ENCODE data around the gene PGR. TPM values are rescaled to one million over a fixed set of nuclear protein-coding genes. Genes with fewer than 3 reads are reported as not detected.

Gene PGR
- total RNA-seq, 4 donors from 2014 or later: 0.89 to 5.4 (median 3.1) TPM

- H3K27ac ChIP-seq: no peak overlapping the region
- intact Hi-C loops (cut with DNase I): no loop called here
- H3K36me3 ChIP-seq: no peaks in the 10 kb centered on the region
- H3K9me3 ChIP-seq: no peaks in the 10 kb centered on the region
- H3K27me3 ChIP-seq: no peaks in the 10 kb centered on the region
- H3K4me3 ChIP-seq (replicated peaks in 1 of 3): no peak overlapping the region
- no peak for TF ChIP-seq POLR2A (IDR thresholded peaks at IDR 0.05)
- no peaks in the 10 kb centered on the region for H3K4me1 ChIP-seq
- DNase-seq: no peak
- WGBS, 2 donors: 80 to 85% methylated on average over 1 of the region's 1 CpG
These were observed 76.1 kb downstream of the PGR start for GRCh38 chr11:101053492-101053891.

DNA sequence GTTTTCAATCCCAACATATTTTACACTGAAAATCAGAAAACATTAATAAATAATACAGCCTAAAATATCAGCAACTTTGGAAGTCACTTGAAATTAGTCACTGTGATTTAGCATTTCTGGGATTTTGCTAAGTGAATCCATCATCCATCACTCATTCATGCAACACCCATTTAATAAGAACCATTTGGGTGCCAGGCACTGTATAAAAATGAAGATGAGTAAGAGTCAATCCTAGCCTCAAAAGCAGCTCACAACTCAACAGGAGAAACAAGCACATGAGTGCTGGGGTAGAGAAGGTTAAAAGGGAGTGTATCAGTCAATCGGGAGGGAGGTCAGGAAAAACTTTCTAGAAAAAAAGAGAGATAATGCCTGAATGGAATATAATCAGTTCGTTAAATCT is 77.9 kb downstream of the PGR start:
- no peak overlapping the region for H3K27ac ChIP-seq
- H3K27me3 ChIP-seq: no peaks in the 10 kb centered on the region
- H3K9me3 ChIP-seq: no peaks in the 10 kb centered on the region
- H3K36me3 ChIP-seq: no peaks in the 10 kb centered on the region
- no peak overlapping the region for H3K4me3 ChIP-seq (replicated peaks in 1 of 3)
- TF ChIP-seq, protein P1, sequence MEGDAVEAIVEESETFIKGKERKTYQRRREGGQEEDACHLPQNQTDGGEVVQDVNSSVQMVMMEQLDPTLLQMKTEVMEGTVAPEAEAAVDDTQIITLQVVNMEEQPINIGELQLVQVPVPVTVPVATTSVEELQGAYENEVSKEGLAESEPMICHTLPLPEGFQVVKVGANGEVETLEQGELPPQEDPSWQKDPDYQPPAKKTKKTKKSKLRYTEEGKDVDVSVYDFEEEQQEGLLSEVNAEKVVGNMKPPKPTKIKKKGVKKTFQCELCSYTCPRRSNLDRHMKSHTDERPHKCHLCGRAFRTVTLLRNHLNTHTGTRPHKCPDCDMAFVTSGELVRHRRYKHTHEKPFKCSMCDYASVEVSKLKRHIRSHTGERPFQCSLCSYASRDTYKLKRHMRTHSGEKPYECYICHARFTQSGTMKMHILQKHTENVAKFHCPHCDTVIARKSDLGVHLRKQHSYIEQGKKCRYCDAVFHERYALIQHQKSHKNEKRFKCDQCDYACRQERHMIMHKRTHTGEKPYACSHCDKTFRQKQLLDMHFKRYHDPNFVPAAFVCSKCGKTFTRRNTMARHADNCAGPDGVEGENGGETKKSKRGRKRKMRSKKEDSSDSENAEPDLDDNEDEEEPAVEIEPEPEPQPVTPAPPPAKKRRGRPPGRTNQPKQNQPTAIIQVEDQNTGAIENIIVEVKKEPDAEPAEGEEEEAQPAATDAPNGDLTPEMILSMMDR (IDR thresholded peaks at IDR 0.05): no peak
- no peak for TF ChIP-seq POLR2A (IDR thresholded peaks at IDR 0.05)
- WGBS, 2 donors: 85 to 87% methylated on average over 2 of the region's 2 CpGs
- intact Hi-C loops (cut with DNase I): no loop called here
- no peaks in the 10 kb centered on the region for H3K4me1 ChIP-seq
- DNase-seq: no peak

DNA sequence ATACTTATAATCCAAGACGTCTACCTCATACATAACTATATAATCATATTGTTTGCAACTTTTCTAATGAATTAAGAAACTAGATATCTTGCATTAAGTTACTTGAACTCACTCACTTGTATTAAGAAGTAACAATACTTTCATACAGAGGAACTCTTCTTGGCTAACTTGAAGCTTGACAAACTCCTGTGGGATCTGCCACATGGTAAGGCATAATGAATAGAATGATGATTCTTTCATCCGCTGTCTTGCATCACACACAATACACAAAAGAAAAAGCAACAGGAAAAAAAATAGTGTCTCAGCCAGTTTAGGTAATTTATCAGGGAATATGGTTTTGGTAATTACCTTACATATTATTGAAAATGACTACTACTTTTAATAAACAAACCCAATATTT is 79.8 kb downstream of the PGR start:
- 89 to 92% methylated on average over 2 of the region's 2 CpGs for WGBS, 2 donors
- intact Hi-C loops (cut with DNase I): no loop called here

GRCh38 chr11:101049123-101049522 is 80.5 kb downstream of the PGR start:
- Histone ChIP-seq H3K27ac (no peak overlapping the region), H3K36me3 (no peaks in the 10 kb centered on the region), H3K4me3 (replicated peaks in 1 of 3) (no peak overlapping the region), H3K9me3 (no peaks in the 10 kb centered on the region), H3K27me3 (no peaks in the 10 kb centered on the region), H3K4me1 (no peaks in the 10 kb centered on the region)
- TF ChIP-seq, protein P1 (IDR thresholded peaks at IDR 0.05): no peak
- TF ChIP-seq POLR2A (IDR thresholded peaks at IDR 0.05): no peak
- DNase-seq: no peak
- WGBS, 2 donors: 68 to 71% methylated on average over 4 of the region's 4 CpGs
- intact Hi-C loops (cut with DNase I): no loop called here

More for the DNA sequence above, 79.8 kb downstream of the PGR start:
- Histone ChIP-seq H3K27ac (no peak overlapping the region), H3K9me3 (no peaks in the 10 kb centered on the region), H3K27me3 (no peaks in the 10 kb centered on the region), H3K36me3 (no peaks in the 10 kb centered on the region), H3K4me3 (replicated peaks in 1 of 3) (no peak overlapping the region), H3K4me1 (no peaks in the 10 kb centered on the region)
- TF ChIP-seq POLR2A (IDR thresholded peaks at IDR 0.05): no peak
- TF ChIP-seq, protein P1 (IDR thresholded peaks at IDR 0.05): no peak
- DNase-seq: no peak

GRCh38 chr11:101048479-101048878 is 81.1 kb downstream of the PGR start:
- no peak for DNase-seq
- intact Hi-C loops (cut with DNase I): no loop called here
- no peaks in the 10 kb centered on the region for H3K27me3 ChIP-seq
- H3K4me1 ChIP-seq: no peaks in the 10 kb centered on the region
- no peaks in the 10 kb centered on the region for H3K36me3 ChIP-seq
- WGBS, 2 donors: 85 to 92% methylated on average over 5 of the region's 5 CpGs
- H3K27ac ChIP-seq: no peak overlapping the region
- no peak overlapping the region for H3K4me3 ChIP-seq (replicated peaks in 1 of 3)
- no peaks in the 10 kb centered on the region for H3K9me3 ChIP-seq
- TF ChIP-seq POLR2A (IDR thresholded peaks at IDR 0.05): no peak
- TF ChIP-seq, protein P1 (IDR thresholded peaks at IDR 0.05): no peak

DNA sequence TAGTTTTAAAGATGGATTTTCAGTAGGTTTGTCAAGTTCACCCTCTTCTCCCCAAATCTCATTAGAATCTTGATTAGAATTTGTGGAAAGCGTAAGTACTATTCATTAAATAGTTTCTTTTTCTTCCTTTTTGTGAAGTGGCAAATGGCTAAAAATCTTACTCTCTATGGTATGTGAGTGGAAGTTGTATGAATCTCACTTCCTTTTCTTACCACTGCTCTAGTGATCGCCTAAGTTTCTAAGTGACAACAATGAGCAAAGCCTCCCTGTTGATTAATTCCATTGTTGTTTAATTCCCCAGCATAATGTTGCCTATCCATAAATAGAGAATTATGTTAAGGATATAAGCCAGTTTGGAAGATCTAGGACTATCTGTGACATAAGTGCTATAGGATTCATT is 82.7 kb downstream of the PGR start:
- intact Hi-C loops (cut with DNase I): no loop called here
- no peak for TF ChIP-seq POLR2A (IDR thresholded peaks at IDR 0.05)
- TF ChIP-seq, protein P1 (IDR thresholded peaks at IDR 0.05): no peak
- 87 to 91% methylated on average over 2 of the region's 2 CpGs for WGBS, 2 donors
- no peaks in the 10 kb centered on the region for H3K36me3 ChIP-seq
- H3K9me3 ChIP-seq: no peaks in the 10 kb centered on the region
- H3K27ac ChIP-seq: no peak overlapping the region
- DNase-seq: no peak
- H3K27me3 ChIP-seq: no peaks in the 10 kb centered on the region
- no peaks in the 10 kb centered on the region for H3K4me1 ChIP-seq
- H3K4me3 ChIP-seq (replicated peaks in 1 of 3): no peak overlapping the region
